GM12878 (cell line): ENCODE results near the gene SPARC. TPM values are rescaled to one million over a fixed set of nuclear protein-coding genes. Genes with fewer than 3 reads are reported as not detected.

Experiments
- ATAC-seq: fragments of 200-7000 bp; cut with Tn5 transposase; 3 replicates; pipeline ENCODE4 v1.9.1; 2020; ENCODE audit warnings: mild to moderate bottlenecking, moderate library complexity
- BruUV-seq: library from RNA; stranded (reverse); fragments of 400-500 nt; replicated peaks from 2 replicates; lab custom pipeline; 2021; lab: Mats Ljungman, UMichigan
- CTCF ChIA-PET: fragments of 300-600 bp; sonication (Branson Sonifier 250); formaldehyde crosslinking; extraction: SDS; loops from one replicate; lab custom pipeline; 2021; ENCODE audit warnings: inconsistent platforms; lab: Yijun Ruan, JAX
- POLR2A ChIA-PET: fragments of 350-600 bp; formaldehyde crosslinking; extraction: SDS; loops from one replicate; lab custom pipeline; 2021; ENCODE audit warnings: inconsistent platforms; lab: Charles Lee
- RAD21 ChIA-PET: fragments of 300-600 bp; sonication (Branson Sonifier 250); formaldehyde crosslinking; loops from one replicate; lab custom pipeline; 2023; ENCODE audit warnings: antibody characterized with exemption; ENCODE audit not compliant: unreplicated experiment; lab: Charles Lee
- SMC1A ChIA-PET: fragments of 300-600 bp; sonication (Branson Sonifier 250); formaldehyde crosslinking; loops from one replicate; lab custom pipeline; 2023; ENCODE audit not compliant: unreplicated experiment, uncharacterized antibody; lab: Charles Lee
- DNase-seq: peaks from one replicate; pipeline ENCODE4 v3.0.0-alpha.2; 2011; ENCODE audit warnings: low read depth, low spot score
- FAIRE-seq: peaks from 3 replicates; lab custom pipeline; 2011; peaks lifted over from hg19 to GRCh38; lab: Jason Lieb, UNC
- H2AFZ ChIP-seq: 2 replicates; pipeline ENCODE4 v1.6.0; 2011; ENCODE audit warnings: low read depth, low read length, control low read depth; ENCODE audit not compliant: control insufficient read depth
- H3K27ac ChIP-seq: 2 replicates; pipeline ENCODE4 v1.5.1; 2011; ENCODE audit warnings: control low read depth; ENCODE audit not compliant: control insufficient read depth, insufficient read depth
- H3K27me3 ChIP-seq, 2 experiments: replicated peaks in 1 of 2; 2 replicates each; pipeline versions ENCODE4 v1.6.0 to v1.6.1; 2011; ENCODE audit warnings: low read length in 1 of 2; ENCODE audit not compliant: control insufficient read depth in 2 of 2, insufficient read depth in 2 of 2
- H3K36me3 ChIP-seq, 2 experiments: 2 replicates each; pipeline ENCODE4 v1.5.1; 2011; ENCODE audit warnings: low read length in 1 of 2; ENCODE audit not compliant: control insufficient read depth in 2 of 2, insufficient read depth in 2 of 2
- H3K4me1 ChIP-seq: 2 replicates; pipeline ENCODE4 v1.6.1; 2011; ENCODE audit warnings: mild to moderate bottlenecking, low read length, moderate library complexity, mixed read lengths; ENCODE audit not compliant: control insufficient read depth, insufficient read depth
- H3K4me2 ChIP-seq: 2 replicates; pipeline ENCODE4 v1.6.0; 2011; ENCODE audit warnings: control low read depth; ENCODE audit not compliant: control insufficient read depth, insufficient read depth
- H3K4me3 ChIP-seq: fragments of 200-600 bp; sonication (generic); 2 replicates; pipeline ENCODE4 v1.5.1; 2016
- H3K79me2 ChIP-seq: 2 replicates; pipeline ENCODE4 v1.6.0; 2011; ENCODE audit warnings: low read length; ENCODE audit not compliant: control insufficient read depth, insufficient read depth
- H3K9ac ChIP-seq: 2 replicates; pipeline ENCODE4 v1.8.0; 2011; ENCODE audit warnings: low read length, control low read depth, mixed read lengths; ENCODE audit not compliant: control insufficient read depth, insufficient read depth
- H3K9me3 ChIP-seq: replicated peaks from 3 replicates; pipeline ENCODE4 v1.5.1; 2011; ENCODE audit warnings: mild to moderate bottlenecking, low read length; ENCODE audit not compliant: control insufficient read depth, insufficient read depth
- H4K20me1 ChIP-seq: 2 replicates; pipeline ENCODE4 v1.6.0; 2011; ENCODE audit not compliant: control insufficient read depth, insufficient read depth
- ASH2L ChIP-seq: fragments of 300-600, 200-600 bp; sonication (generic); IDR thresholded peaks from 2 replicates; pipeline ENCODE4 v1.6.1; 2017; ENCODE audit warnings: low read depth, mild to moderate bottlenecking, borderline replicate concordance
- FOXM1 ChIP-seq: IDR thresholded peaks from 2 replicates; pipeline ENCODE4 v1.6.1; 2012; ENCODE audit warnings: low read depth, mild to moderate bottlenecking, inconsistent platforms, low read length, moderate library complexity
- GABPA ChIP-seq: IDR thresholded peaks from 2 replicates; pipeline ENCODE4 v1.6.1; 2014; ENCODE audit warnings: antibody characterized with exemption, low read depth, mild to moderate bottlenecking, inconsistent platforms
- IKZF2 ChIP-seq, 2 experiments: fragments of 450-650 bp; IDR thresholded peaks; 2 replicates each; pipeline ENCODE4 v1.6.1; 2017; ENCODE audit warnings: mild to moderate bottlenecking in 2 of 2, moderate library complexity in 2 of 2
- NFYA ChIP-seq: IDR thresholded peaks from 2 replicates; pipeline ENCODE4 v1.6.1; 2011; ENCODE audit warnings: low read depth, mild to moderate bottlenecking, low read length, improper control_type of control experiment, borderline replicate concordance
- RAD21 ChIP-seq: IDR thresholded peaks from 2 replicates; pipeline ENCODE4 v1.6.1; 2011; ENCODE audit warnings: mild to moderate bottlenecking, low read depth, low read length, moderate library complexity; ENCODE audit not compliant: insufficient read depth
- RAD51 ChIP-seq: fragments of 450-650 bp; IDR thresholded peaks from 2 replicates; pipeline ENCODE4 v1.6.1; 2016; ENCODE audit warnings: moderate library complexity, mild to moderate bottlenecking, inconsistent platforms
- SUZ12 ChIP-seq: fragments of 200-600 bp; sonication (generic); IDR thresholded peaks from one replicate; pipeline ENCODE4 v1.6.1; 2018; ENCODE audit warnings: antibody characterized with exemption, mild to moderate bottlenecking; ENCODE audit not compliant: unreplicated experiment
- TBL1XR1 ChIP-seq: IDR thresholded peaks from 2 replicates; pipeline ENCODE4 v1.6.1; 2012; ENCODE audit warnings: low read depth, low read length, improper control_type of control experiment
- ZNF274 ChIP-seq: IDR thresholded peaks from one replicate; pipeline ENCODE4 v1.8.0; 2011; ENCODE audit not compliant: insufficient read length, insufficient read depth
- WGBS: methylation state at CpG from one replicate; pipeline ENCODE4 v1.1.6; 2016; ENCODE audit warnings: low lambda C conversion rate; ENCODE audit not compliant: insufficient replicate concordance, insufficient coverage; ENCODE audit errors: missing lambda C conversion rate; 5-methylcytosine and 5-hydroxymethylcytosine counted together
- in situ Hi-C: fragments of 300-500 bp; cut with MboI; formaldehyde crosslinking; loops from 9 replicates; pipeline ENCODE4 v1.14.3; 2018; ENCODE audit warnings: mixed read lengths
- intact Hi-C: fragments of 100-400 bp; cut with micrococcal nuclease; formaldehyde crosslinking; loops from one replicate; pipeline ENCODE4 v1.14.2; 2022; ENCODE audit not compliant: unreplicated experiment
- polyA plus RNA-seq, 11 experiments: library from polyadenylated mRNA; depleted of rRNA in 4 of 11; unstranded in 6 of 11; stranded (reverse) in 5 of 11; fragments of >200 nt; fragmentation: Nextera tagmentation in 4 of 11; fragmentation: Illumina TruSeq in 1 of 11; extraction: Ambion mirVana in 4 of 11; extraction: Trizol in 1 of 11; gene quantifications; 1 replicate in 1 of 11; 2 replicates in 10 of 11; pipeline versions ENCODE4 v1.2.1 to v1.2.3, GENCODE V29; 2011 to 2016; ENCODE audit warnings: inconsistent platforms in 2 of 11, missing spikeins in 2 of 11, low read depth in 1 of 11
- total RNA-seq, 4 experiments: library from RNA; depleted of rRNA in 3 of 4; stranded (reverse); fragments of >200 nt in 3 of 4; fragmentation: Illumina TruSeq in 1 of 4; extraction: Trizol in 1 of 4; gene quantifications; 2 replicates each; pipeline versions ENCODE4 v1.2.1 to v1.2.3, GENCODE V29; 2013 to 2021
- TF ChIP-seq, protein P1 (sequence below): fragments of 450-650 bp; conservative IDR thresholded peaks from 2 replicates; pipeline ENCODE4 v1.6.1; 2017; ENCODE audit warnings: mild to moderate bottlenecking, moderate library complexity
- TF ChIP-seq, protein P2 (sequence below): fragments of 450-650 bp; IDR thresholded peaks from 2 replicates; pipeline ENCODE4 v1.6.1; 2017; ENCODE audit warnings: mild to moderate bottlenecking, moderate library complexity
- TF ChIP-seq, protein P3 (sequence below): fragments of 150-350 bp; IDR thresholded peaks from 2 replicates; pipeline ENCODE4 v1.6.1; 2014; ENCODE audit warnings: mild to moderate bottlenecking, low read depth, low read length
- TF ChIP-seq, protein P4 (sequence below): fragments of 450-650 bp; IDR thresholded peaks from 2 replicates; pipeline ENCODE4 v1.6.1; 2017; ENCODE audit warnings: low read depth, mild to moderate bottlenecking, moderate library complexity

Gene SPARC
- total and polyA plus RNA-seq, 10 of the 15 experiments (the other 5 are each of a cell fraction or from before 2014, with no cell fraction given) = 29.6 to 154 (median 57.0) TPM

DNA sequence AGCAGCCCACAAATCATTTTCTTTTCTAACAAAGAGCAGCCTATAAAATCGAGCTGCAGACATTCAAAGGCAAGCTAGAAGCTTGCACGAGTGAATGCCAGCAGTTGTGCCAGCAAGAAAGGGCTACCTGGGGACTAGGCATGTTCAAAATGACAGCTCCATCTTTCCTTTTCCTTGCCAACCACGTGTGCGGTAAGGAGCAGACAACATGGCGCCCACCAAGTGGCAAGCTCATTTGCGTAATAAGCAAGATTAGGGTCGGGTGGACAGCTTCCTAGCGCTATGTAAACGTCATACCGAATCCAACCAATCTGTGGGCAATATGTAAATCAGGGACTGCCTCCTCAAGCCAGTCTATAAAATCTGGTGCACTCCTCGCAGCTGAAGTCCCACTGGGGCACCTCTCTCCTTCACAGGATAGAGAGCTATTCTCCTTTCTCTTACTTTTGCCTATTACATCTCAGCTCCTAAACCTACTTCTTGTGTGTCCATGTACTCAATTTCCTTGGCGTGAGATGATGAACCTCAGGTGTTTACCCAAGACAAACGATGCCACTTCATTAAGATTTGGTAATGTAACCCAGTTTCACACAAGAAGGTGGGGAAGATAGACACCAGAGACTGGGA, 22.5 kb upstream of the SPARC start:
- no peak overlapping the region for H3K9ac ChIP-seq
- in situ Hi-C loops = no loop called here
- no peak overlapping the region for H3K27ac ChIP-seq
- ChIA-PET RAD21 (interaction anchor here (0.7 kb wide), 1 partner anchor 61 kb away, joined by 3 read pairs; no protein-coding TSS in a partner anchor), CTCF (interaction anchor here (1.1 to 9.0 kb wide), 2 partner anchors 11 to 16 kb away, joined by 4 to 88 read pairs; no protein-coding TSS in a partner anchor), POLR2A (interaction anchor here (0.6 to 1.3 kb wide), 3 partner anchors 9 to 44 kb away, joined by 3 to 5 read pairs (median 4); no protein-coding TSS in a partner anchor), SMC1A (interaction anchor here (1.0 to 1.8 kb wide), 3 partner anchors 11 to 51 kb away, joined by 3 to 5 read pairs (median 4); no protein-coding TSS in a partner anchor)
- no peak overlapping the region for H3K4me3 ChIP-seq
- WGBS = 82% methylated on average over 13 of the region's 13 CpGs
- intact Hi-C loops = no loop called here
- no peaks in the 10 kb centered on the region for H3K36me3 ChIP-seq
- no peak overlapping the region for H3K4me2 ChIP-seq
- no peak for DNase-seq
- H3K79me2 ChIP-seq = no peaks in the 10 kb centered on the region
- H3K4me1 ChIP-seq = peaks cover 6% of the 10 kb centered on the region
- H3K9me3 ChIP-seq = no peaks in the 10 kb centered on the region; the same call in none of the 3 replicates
- no peak for ATAC-seq
- H4K20me1 ChIP-seq = no peaks in the 10 kb centered on the region
- BruUV-seq = no TSS peak
- no peaks in the 10 kb centered on the region for H3K27me3 ChIP-seq
- FAIRE-seq = no peak
- H2AFZ ChIP-seq = no peak overlapping the region
- no peak for TF ChIP-seq RAD51
- no peak for TF ChIP-seq IKZF2 (IDR thresholded peaks at IDR 0.05)
- no peak for TF ChIP-seq ASH2L
- no peak for TF ChIP-seq ZNF274
- TF ChIP-seq GABPA = no peak
- TF ChIP-seq NFYA = no peak
- TF ChIP-seq, protein P1, sequence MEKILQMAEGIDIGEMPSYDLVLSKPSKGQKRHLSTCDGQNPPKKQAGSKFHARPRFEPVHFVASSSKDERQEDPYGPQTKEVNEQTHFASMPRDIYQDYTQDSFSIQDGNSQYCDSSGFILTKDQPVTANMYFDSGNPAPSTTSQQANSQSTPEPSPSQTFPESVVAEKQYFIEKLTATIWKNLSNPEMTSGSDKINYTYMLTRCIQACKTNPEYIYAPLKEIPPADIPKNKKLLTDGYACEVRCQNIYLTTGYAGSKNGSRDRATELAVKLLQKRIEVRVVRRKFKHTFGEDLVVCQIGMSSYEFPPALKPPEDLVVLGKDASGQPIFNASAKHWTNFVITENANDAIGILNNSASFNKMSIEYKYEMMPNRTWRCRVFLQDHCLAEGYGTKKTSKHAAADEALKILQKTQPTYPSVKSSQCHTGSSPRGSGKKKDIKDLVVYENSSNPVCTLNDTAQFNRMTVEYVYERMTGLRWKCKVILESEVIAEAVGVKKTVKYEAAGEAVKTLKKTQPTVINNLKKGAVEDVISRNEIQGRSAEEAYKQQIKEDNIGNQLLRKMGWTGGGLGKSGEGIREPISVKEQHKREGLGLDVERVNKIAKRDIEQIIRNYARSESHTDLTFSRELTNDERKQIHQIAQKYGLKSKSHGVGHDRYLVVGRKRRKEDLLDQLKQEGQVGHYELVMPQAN = no peak
- TF ChIP-seq, protein P2, sequence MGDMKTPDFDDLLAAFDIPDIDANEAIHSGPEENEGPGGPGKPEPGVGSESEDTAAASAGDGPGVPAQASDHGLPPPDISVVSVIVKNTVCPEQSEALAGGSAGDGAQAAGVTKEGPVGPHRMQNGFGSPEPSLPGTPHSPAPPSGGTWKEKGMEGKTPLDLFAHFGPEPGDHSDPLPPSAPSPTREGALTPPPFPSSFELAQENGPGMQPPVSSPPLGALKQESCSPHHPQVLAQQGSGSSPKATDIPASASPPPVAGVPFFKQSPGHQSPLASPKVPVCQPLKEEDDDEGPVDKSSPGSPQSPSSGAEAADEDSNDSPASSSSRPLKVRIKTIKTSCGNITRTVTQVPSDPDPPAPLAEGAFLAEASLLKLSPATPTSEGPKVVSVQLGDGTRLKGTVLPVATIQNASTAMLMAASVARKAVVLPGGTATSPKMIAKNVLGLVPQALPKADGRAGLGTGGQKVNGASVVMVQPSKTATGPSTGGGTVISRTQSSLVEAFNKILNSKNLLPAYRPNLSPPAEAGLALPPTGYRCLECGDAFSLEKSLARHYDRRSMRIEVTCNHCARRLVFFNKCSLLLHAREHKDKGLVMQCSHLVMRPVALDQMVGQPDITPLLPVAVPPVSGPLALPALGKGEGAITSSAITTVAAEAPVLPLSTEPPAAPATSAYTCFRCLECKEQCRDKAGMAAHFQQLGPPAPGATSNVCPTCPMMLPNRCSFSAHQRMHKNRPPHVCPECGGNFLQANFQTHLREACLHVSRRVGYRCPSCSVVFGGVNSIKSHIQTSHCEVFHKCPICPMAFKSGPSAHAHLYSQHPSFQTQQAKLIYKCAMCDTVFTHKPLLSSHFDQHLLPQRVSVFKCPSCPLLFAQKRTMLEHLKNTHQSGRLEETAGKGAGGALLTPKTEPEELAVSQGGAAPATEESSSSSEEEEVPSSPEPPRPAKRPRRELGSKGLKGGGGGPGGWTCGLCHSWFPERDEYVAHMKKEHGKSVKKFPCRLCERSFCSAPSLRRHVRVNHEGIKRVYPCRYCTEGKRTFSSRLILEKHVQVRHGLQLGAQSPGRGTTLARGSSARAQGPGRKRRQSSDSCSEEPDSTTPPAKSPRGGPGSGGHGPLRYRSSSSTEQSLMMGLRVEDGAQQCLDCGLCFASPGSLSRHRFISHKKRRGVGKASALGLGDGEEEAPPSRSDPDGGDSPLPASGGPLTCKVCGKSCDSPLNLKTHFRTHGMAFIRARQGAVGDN = no peak
- TF ChIP-seq RAD21 = no peak
- TF ChIP-seq, protein P3, sequence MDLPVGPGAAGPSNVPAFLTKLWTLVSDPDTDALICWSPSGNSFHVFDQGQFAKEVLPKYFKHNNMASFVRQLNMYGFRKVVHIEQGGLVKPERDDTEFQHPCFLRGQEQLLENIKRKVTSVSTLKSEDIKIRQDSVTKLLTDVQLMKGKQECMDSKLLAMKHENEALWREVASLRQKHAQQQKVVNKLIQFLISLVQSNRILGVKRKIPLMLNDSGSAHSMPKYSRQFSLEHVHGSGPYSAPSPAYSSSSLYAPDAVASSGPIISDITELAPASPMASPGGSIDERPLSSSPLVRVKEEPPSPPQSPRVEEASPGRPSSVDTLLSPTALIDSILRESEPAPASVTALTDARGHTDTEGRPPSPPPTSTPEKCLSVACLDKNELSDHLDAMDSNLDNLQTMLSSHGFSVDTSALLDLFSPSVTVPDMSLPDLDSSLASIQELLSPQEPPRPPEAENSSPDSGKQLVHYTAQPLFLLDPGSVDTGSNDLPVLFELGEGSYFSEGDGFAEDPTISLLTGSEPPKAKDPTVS = no peak
- TF ChIP-seq FOXM1 = no peak
- no peak for TF ChIP-seq SUZ12
- TF ChIP-seq, protein P4, sequence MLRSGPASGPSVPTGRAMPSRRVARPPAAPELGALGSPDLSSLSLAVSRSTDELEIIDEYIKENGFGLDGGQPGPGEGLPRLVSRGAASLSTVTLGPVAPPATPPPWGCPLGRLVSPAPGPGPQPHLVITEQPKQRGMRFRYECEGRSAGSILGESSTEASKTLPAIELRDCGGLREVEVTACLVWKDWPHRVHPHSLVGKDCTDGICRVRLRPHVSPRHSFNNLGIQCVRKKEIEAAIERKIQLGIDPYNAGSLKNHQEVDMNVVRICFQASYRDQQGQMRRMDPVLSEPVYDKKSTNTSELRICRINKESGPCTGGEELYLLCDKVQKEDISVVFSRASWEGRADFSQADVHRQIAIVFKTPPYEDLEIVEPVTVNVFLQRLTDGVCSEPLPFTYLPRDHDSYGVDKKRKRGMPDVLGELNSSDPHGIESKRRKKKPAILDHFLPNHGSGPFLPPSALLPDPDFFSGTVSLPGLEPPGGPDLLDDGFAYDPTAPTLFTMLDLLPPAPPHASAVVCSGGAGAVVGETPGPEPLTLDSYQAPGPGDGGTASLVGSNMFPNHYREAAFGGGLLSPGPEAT = no peak
- no peak for TF ChIP-seq TBL1XR1
